BE2C (cell line): ENCODE data around the gene TMEM25. TPM values are rescaled to one million over a fixed set of nuclear protein-coding genes. Genes with fewer than 3 reads are reported as not detected.
A peak's percentile ranks its signal among the peaks of the same experiment; 100 is the strongest.
"Not testable (repeated sequence)": the region's sequence is repeated elsewhere in the genome, so short reads cannot be mapped to it uniquely, and the experiment has no call there.

Source experiments
- DNase-seq: peaks from one replicate; pipeline ENCODE4 v3.0.0-alpha.2; 2020
- H3K27me3 ChIP-seq: fragments of 250-450 bp; sonication (Bioruptor Pico); 2 replicates; pipeline ENCODE4 v1.5.1; 2020; ENCODE audit warnings: mild to moderate bottlenecking
- H3K36me3 ChIP-seq: fragments of 250-450 bp; sonication (Bioruptor Pico); 2 replicates; pipeline ENCODE4 v1.5.1; 2020; ENCODE audit warnings: mild to moderate bottlenecking
- H3K4me1 ChIP-seq: fragments of 250-450 bp; sonication (Bioruptor Pico); 2 replicates; pipeline ENCODE4 v1.5.1; 2020
- H3K4me3 ChIP-seq: 2 replicates; pipeline ENCODE4 v1.5.1; 2011; ENCODE audit warnings: low read depth, low read length
- H3K9me3 ChIP-seq: fragments of 250-450 bp; sonication (Bioruptor Pico); 2 replicates; pipeline ENCODE4 v1.5.1; 2020
- polyA plus RNA-seq: library from polyadenylated mRNA; unstranded; fragments of >200 nt; gene quantifications from one replicate; pipeline ENCODE4 v1.2.1, GENCODE V29; 2012; ENCODE audit warnings: low read depth, missing spikeins; ENCODE audit not compliant: insufficient read length, insufficient read depth
- TF ChIP-seq, protein P1 (sequence below): IDR thresholded peaks from 2 replicates; pipeline ENCODE4 v1.5.1; 2012; ENCODE audit warnings: mild to moderate bottlenecking, low read depth, low read length

Gene TMEM25
- 31.0 TPM for polyA plus RNA-seq

DNA sequence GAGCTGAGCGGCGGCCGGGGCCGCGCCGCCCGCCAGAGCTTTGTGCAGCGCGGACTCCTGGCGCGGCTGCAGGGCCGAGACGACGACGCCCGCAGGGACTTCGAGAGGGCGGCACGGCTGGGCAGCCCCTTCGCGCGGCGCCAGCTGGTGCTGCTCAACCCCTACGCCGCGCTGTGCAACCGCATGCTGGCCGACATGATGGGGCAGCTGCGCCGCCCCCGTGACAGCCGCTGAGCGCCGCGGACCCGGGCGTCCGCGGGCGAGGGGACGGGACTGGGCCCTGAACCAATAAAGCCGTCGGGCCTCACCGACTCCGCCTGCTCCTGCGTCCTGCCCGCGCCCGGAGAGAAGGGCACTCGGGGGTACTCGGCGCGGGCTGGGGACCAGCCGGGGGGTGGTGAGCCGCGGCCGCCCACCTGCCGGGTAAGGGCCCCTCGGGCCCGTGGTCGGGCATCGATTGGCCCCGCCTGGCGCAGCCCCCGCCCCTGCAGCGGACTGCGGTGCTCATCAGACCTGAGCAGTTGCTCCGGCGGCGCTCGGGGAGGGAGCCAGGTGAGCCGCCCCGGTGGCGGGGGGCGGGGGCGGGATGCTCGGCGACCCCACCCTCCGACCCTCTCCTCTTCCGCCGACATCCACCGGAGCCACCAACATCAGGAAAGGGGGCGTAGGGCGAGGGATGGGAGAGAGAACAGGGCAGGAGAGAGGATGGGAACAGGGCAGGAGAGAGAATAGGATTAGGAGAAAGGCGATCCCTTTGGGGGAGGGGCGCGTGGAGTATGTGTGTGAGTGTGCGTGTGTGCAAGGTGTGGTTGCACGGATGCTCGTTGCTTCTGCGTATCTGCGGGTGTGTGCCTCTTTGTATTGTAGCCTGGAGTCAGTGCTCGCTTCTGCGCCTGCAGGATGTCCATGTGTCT, at the start of gene TMEM25:
TSS of gene TMEM25 (plus strand) at position 510 of the 914 bp plus-strand sequence. CDS start 610 bp downstream, outside the sequence.
- no peaks in the 10 kb centered on the region for H3K27me3 ChIP-seq
- no peaks in the 10 kb centered on the region for H3K36me3 ChIP-seq
- no peaks in the 10 kb centered on the region for H3K4me1 ChIP-seq
- H3K9me3 ChIP-seq: no peaks in the 10 kb centered on the region
- H3K4me3 ChIP-seq: peak within 1 kb of the TSS; percentile 71
- TF ChIP-seq, protein P1, sequence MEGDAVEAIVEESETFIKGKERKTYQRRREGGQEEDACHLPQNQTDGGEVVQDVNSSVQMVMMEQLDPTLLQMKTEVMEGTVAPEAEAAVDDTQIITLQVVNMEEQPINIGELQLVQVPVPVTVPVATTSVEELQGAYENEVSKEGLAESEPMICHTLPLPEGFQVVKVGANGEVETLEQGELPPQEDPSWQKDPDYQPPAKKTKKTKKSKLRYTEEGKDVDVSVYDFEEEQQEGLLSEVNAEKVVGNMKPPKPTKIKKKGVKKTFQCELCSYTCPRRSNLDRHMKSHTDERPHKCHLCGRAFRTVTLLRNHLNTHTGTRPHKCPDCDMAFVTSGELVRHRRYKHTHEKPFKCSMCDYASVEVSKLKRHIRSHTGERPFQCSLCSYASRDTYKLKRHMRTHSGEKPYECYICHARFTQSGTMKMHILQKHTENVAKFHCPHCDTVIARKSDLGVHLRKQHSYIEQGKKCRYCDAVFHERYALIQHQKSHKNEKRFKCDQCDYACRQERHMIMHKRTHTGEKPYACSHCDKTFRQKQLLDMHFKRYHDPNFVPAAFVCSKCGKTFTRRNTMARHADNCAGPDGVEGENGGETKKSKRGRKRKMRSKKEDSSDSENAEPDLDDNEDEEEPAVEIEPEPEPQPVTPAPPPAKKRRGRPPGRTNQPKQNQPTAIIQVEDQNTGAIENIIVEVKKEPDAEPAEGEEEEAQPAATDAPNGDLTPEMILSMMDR: no peak
- peak; percentile 82 for DNase-seq

- not testable (repeated sequence) for H3K4me1 ChIP-seq, H3K4me3 ChIP-seq, H3K27me3 ChIP-seq, H3K9me3 ChIP-seq, DNase-seq
- peaks cover 91% of the 10 kb centered on the region for H3K36me3 ChIP-seq
These were observed 49.8 kb upstream of the TMEM25 start for GRCh38 chr11:118481238-118481637.

GRCh38 chr11:118484405-118484804, 46.6 kb upstream of the TMEM25 start:
- peaks cover 79% of the 10 kb centered on the region for H3K36me3 ChIP-seq
- TF ChIP-seq, protein P1: no peak
- DNase-seq: no peak
- no peaks in the 10 kb centered on the region for H3K4me1 ChIP-seq
- no peaks in the 10 kb centered on the region for H3K9me3 ChIP-seq
- no peak overlapping the region for H3K4me3 ChIP-seq
- H3K27me3 ChIP-seq: no peaks in the 10 kb centered on the region

DNA sequence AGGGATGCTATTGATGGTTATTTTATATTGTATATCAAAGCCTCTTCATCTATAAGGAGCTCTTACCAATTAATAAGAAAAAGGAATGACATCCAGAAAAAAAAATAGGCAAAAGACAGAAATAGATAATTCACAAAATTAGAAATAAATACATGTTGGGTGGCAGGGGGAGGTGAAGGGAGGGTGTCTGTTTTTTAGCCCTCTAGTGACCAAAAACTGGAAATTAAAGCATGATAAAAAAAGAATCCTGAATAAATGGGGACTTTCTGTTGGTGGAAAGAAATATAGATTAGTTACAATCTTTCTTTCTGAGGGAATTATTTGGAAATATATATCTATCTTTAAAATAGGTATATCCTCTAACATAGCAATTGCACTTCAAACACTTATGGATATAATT, 45.7 kb upstream of the TMEM25 start:
- DNase-seq: no peak
- Histone ChIP-seq H3K36me3 (peaks cover 79% of the 10 kb centered on the region), H3K4me3 (no peak overlapping the region), H3K4me1 (no peaks in the 10 kb centered on the region), H3K9me3 (no peaks in the 10 kb centered on the region), H3K27me3 (no peaks in the 10 kb centered on the region)
- TF ChIP-seq, protein P1: peak; percentile 17; the same call in 1 of the 2 replicates

GRCh38 chr11:118488480-118489109, 42.4 kb upstream of the TMEM25 start:
- no peak overlapping the region for H3K4me3 ChIP-seq
- peaks cover 79% of the 10 kb centered on the region for H3K36me3 ChIP-seq
- DNase-seq: peak; percentile 66
- no peaks in the 10 kb centered on the region for H3K4me1 ChIP-seq
- no peaks in the 10 kb centered on the region for H3K27me3 ChIP-seq
- TF ChIP-seq, protein P1: peak; percentile 95
- no peaks in the 10 kb centered on the region for H3K9me3 ChIP-seq

DNA sequence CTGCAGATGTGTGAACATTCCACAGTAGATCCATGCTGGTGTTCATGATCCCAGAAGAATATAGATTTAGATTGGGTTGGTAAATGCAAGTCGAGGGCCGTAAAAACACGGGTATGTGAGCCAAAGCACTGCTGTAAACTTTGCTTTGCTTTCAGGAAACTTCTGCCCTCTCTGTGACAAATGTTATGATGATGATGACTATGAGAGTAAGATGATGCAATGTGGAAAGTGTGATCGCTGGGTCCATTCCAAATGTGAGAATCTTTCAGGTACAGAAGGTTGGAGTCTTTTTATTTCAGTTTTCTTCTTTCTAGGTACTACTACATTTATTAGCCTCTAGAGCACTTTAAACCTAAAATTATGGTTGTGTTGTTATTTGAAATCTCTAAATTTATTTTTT, 40.0 kb upstream of the TMEM25 start:
- Histone ChIP-seq H3K27me3 (no peaks in the 10 kb centered on the region), H3K4me3 (no peak overlapping the region), H3K36me3 (peaks cover 81% of the 10 kb centered on the region), H3K9me3 (no peaks in the 10 kb centered on the region), H3K4me1 (no peaks in the 10 kb centered on the region)
- TF ChIP-seq, protein P1: no peak
- no peak for DNase-seq
